ENCODE results near the gene COPZ2. TPM values are rescaled to one million over a fixed set of nuclear protein-coding genes. Genes with fewer than 3 reads are reported as not detected.
A peak's percentile ranks its signal among the peaks of the same experiment; 100 is the strongest.

COPZ2 gene
- total RNA-seq, 4 donors from 2014 or later, result 40.5 to 73.9 (median 62.2) TPM

DNA sequence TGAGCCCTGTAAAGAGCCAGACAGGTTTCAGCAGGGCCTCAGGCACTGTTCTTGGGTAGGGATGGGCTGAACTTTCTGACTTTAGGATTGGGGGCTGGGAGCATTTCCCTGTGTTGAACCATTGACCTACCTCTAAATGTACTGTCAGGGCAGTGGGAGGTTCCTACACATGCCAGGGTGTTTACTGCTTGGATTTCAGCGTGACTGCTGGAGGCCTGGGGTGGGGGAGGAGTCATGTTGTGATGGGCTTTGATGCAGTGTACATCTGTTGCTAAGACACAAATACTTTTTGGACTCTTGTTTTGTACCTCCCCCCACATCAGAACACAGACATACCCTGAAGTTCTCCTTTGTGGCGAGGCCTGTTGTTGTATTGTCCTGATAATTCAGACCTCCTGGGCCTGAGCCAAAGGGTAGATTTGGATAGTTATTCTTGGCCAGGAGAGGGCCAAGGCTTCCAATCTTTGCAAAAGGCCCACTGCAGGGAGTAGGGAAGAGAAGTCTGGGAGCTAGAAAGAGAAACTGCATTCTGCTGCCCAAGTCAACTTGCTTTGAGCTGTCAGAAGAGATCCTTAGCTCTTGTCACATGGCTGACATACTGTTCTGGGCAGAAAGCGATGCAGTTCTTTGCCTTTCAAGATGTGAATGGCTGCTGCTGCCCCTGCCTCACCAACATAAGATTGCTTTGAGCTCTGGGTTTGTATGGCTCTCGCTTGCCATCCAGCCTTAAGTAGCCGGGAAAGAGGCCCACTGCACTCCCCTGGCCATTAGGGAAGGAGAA is 14.3 kb upstream of the COPZ2 start:
- WGBS, 2 donors, result 11 to 20% methylated on average over 5 of the region's 5 CpGs
- Histone ChIP-seq H3K27ac (peak overlapping the region; percentile 93 to 97 (median 96)), H3K9me3 (no peaks in the 10 kb centered on the region), H3K4me1 (peaks cover 0 to 77% (median 65%) of the 10 kb centered on the region in 4 donors), H3K36me3 (peaks cover 0 to 35% (median 5%) of the 10 kb centered on the region in 3 donors), H3K4me3 (peak overlapping the region; percentile 13 to 85 (median 49)), H3K27me3 (no peaks in the 10 kb centered on the region)
- TF ChIP-seq EP300 (IDR thresholded peaks at IDR 0.05) (peak; percentile 67 to 85), POLR2A (IDR thresholded peaks at IDR 0.05) (peak in 1 of 2 donors; percentile 17), CTCF (IDR thresholded peaks at IDR 0.05) (peak in 2 of 5 experiments; percentile 16 to 60)
- peak; percentile 34 to 93 for DNase-seq (ENCODE audit: low spot score in 2 of 2)

DNA sequence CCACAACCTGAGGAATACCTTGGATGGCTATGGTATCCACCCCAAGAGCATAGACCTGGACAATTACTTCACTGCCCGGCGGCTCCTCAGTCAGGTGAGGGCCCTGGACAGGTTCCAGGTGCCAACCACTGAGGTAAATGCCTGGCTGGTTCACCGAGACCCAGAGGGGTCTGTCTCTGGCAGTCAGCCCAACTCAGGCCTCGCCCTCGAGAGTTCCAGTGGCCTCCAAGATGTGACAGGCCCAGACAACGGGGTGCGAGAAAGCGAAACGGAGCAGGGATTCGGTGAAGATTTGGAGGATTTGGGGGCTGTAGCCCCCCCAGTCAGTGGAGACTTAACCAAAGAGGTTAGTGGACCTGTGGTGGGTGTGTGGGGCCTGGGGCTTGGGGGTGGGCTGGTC is 13.7 kb upstream of the COPZ2 start:
- peak overlapping the region; percentile 93 to 97 (median 96) for H3K27ac ChIP-seq
- no peaks in the 10 kb centered on the region for H3K9me3 ChIP-seq
- 66 to 72% methylated on average over 10 of the region's 10 CpGs for WGBS, 2 donors
- peaks cover 0 to 78% (median 65%) of the 10 kb centered on the region in 4 donors for H3K4me1 ChIP-seq
- H3K27me3 ChIP-seq, result no peaks in the 10 kb centered on the region
- no peak for DNase-seq (ENCODE audit: low spot score in 2 of 2)
- peaks cover 0 to 29% (median under 1%) of the 10 kb centered on the region in 3 donors for H3K36me3 ChIP-seq
- H3K4me3 ChIP-seq, result peak overlapping the region in 2 of 4 donors; percentile 71 to 85
- TF ChIP-seq CTCF (IDR thresholded peaks at IDR 0.05) (no peak), EP300 (IDR thresholded peaks at IDR 0.05) (no peak), POLR2A (IDR thresholded peaks at IDR 0.05) (no peak)

DNA sequence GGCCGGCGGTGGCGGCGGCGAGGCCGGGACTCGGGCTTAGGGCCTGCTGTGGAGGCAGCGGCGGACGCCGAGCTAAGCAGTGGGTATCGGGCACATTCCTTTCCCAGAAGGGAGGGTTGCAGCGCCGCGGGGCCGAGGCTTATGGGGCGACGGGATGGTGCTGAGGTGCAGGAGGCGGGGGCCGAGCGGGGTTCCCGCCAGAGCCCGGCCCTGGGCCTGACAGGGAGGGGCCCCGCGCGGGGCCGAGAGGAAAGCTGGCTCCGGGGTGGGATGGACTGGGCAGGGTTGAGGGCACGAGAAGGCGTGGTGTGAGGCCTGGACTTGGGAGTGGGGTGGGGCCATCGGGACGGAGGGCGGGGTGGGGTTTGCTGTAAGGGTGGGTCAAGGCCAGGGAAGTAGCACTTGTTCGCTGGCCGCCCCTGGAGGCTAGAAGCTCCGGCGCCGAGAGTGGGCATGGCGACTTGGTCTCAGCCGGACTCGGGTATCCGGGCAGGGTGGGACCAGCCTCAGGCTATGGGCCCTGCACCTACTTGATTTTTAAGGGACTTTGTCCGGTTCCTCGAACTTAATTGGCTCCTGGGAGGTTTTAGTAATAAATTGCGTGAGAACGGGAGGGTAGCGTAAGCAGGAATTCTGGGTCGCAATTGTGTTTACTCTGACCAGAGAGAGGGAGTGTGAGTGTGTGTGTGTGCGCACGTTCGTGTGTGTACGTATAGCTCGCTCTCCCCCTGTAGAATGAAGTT is 11.0 kb upstream of the COPZ2 start:
- Histone ChIP-seq H3K4me1 (peaks cover 0 to 63% (median 41%) of the 10 kb centered on the region in 4 donors), H3K4me3 (peak overlapping the region; percentile 71 to 95 (median 87))

GRCh38 chr17:48047741-48048383 is 10.3 kb upstream of the COPZ2 start, which contains the start of gene NFE2L1:
NFE2L1 (plus strand) TSS chr17:48048359; CDS start chr17:48051119, 2,760 bp downstream.
- peaks cover 0 to 12% (median 0%) of the 10 kb centered on the region in 3 donors for H3K36me3 ChIP-seq
- peak within 1 kb of the TSS; percentile 93 to 97 (median 96) for H3K27ac ChIP-seq
- no peaks in the 10 kb centered on the region for H3K27me3 ChIP-seq
- TF ChIP-seq CTCF (IDR thresholded peaks at IDR 0.05) (peak in 1 of 5 experiments; percentile 39), POLR2A (IDR thresholded peaks at IDR 0.05) (peak; percentile 60), EP300 (IDR thresholded peaks at IDR 0.05) (peak in 1 of 2 donors; percentile 90)
- H3K9me3 ChIP-seq, result no peaks in the 10 kb centered on the region
- peak; percentile 99 for DNase-seq (ENCODE audit: low spot score in 2 of 2)
- WGBS, 2 donors, result 1% methylated on average over 40 to 47 of the region's 47 CpGs
- peaks cover 0 to 56% (median 34%) of the 10 kb centered on the region in 4 donors for H3K4me1 ChIP-seq
- H3K4me3 ChIP-seq, result peak within 1 kb of the TSS; percentile 71 to 95 (median 87)

More for the DNA sequence above, 11.0 kb upstream of the COPZ2 start:
- Histone ChIP-seq H3K36me3 (peaks cover 0 to 12% (median 0%) of the 10 kb centered on the region in 3 donors), H3K27me3 (no peaks in the 10 kb centered on the region), H3K27ac (peak overlapping the region; percentile 93 to 97 (median 96)), H3K9me3 (no peaks in the 10 kb centered on the region)
- peak; percentile 84 to 87 for DNase-seq (ENCODE audit: low spot score in 2 of 2)
- peak; percentile 32 to 48 for TF ChIP-seq POLR2A (IDR thresholded peaks at IDR 0.05)
- TF ChIP-seq EP300 (IDR thresholded peaks at IDR 0.05), result peak in 1 of 2 donors; percentile 93
- TF ChIP-seq CTCF (IDR thresholded peaks at IDR 0.05), result no peak
- 1% methylated on average over 29 to 50 of the region's 53 CpGs for WGBS, 2 donors
